Right lobe of liver (tissue), 6 donors: ENCODE measurements around the gene COX17. TPM values are rescaled to one million over a fixed set of nuclear protein-coding genes. Genes with fewer than 3 reads are reported as not detected.
"Not testable (repeated sequence)": the region's sequence is repeated elsewhere in the genome, so short reads cannot be mapped to it uniquely, and the experiment has no call there.

ENCODE experiments used
- ATAC-seq, 4 donors: fragments of 200-7000 bp; cut with Tn5 transposase; one replicate each; pipeline ENCODE4 v1.9.1; 2020; ENCODE audit warnings: mild to moderate bottlenecking in 4 of 4, moderate library complexity in 4 of 4
- DNase-seq, 3 donors: peaks; one replicate each; pipeline ENCODE4 v3.0.0-alpha.2; 2020
- H3K27ac ChIP-seq, 3 donors: fragments of 200-600 bp; one replicate each; pipeline ENCODE4 v1.8.0; 2022
- H3K27me3 ChIP-seq, 2 donors: fragments of 200-600 bp; one replicate each; pipeline ENCODE4 v1.8.0; 2022
- H3K36me3 ChIP-seq, 4 donors: fragments of 200-600 bp; sonication (generic) in 1 of 4; one replicate each; pipeline versions ENCODE4 v1.5.1 to v1.8.0; 2017 to 2022; ENCODE audit warnings: control low read depth in 1 of 4
- H3K4me1 ChIP-seq, 4 donors: fragments of 200-600 bp; sonication (generic) in 1 of 4; one replicate each; pipeline versions ENCODE4 v1.5.1 to v1.8.0; 2017 to 2022; ENCODE audit warnings: control low read depth in 1 of 4
- H3K4me3 ChIP-seq, 3 donors: fragments of 200-600 bp; one replicate each; pipeline ENCODE4 v1.8.0; 2022
- H3K9me3 ChIP-seq, 4 donors: fragments of 200-600 bp; sonication (generic) in 1 of 4; one replicate each; pipeline versions ENCODE4 v1.5.1 to v1.8.0; 2017 to 2022; ENCODE audit warnings: control low read depth in 1 of 4
- CTCF ChIP-seq, 4 donors: fragments of 200-600 bp in 3 of 4; fragments of 450-650 bp in 1 of 4; IDR thresholded peaks; one replicate each; pipeline versions ENCODE4 v1.5.1 to v1.8.0; 2016 to 2022; ENCODE audit warnings: antibody characterized with exemption in 4 of 4, mild to moderate bottlenecking in 2 of 4
- POLR2A ChIP-seq: fragments of 450-650 bp; IDR thresholded peaks from one replicate; pipeline ENCODE4 v1.6.1; 2017; ENCODE audit warnings: antibody characterized with exemption, mild to moderate bottlenecking
- WGBS: methylation state at CpG from one replicate; pipeline ENCODE4 v1.1.6; 2018; ENCODE audit warnings: low coverage, low lambda C conversion rate; ENCODE audit not compliant: insufficient coverage; ENCODE audit errors: missing lambda C conversion rate; 5-methylcytosine and 5-hydroxymethylcytosine counted together
- intact Hi-C, 2 donors: fragments of 100-400 bp; cut with DNase I; formaldehyde crosslinking; loops; one replicate each; pipeline versions ENCODE4 v1.11.2 to v1.14.1; 2022
- total RNA-seq, 6 experiments: library from RNA; depleted of rRNA in 2 of 6; stranded (reverse); fragments of >200 nt in 2 of 6; fragmentation: NEBNext Ultra II Directional in 3 of 6; extraction: Animal tissue kit (Norgen Biotek cat#: 25700) in 3 of 6; gene quantifications; one replicate each; pipeline versions ENCODE4 v1.1.0 to v1.2.4, GENCODE V29; 2016 to 2023
- donor health status: DM: no; HTN: yes; CAD: no.
- donor health status: DM: no; HTN: no; CAD: no.
- donor health status: DM: no; HTN: no; CAD: no.
- donor health status: DM: no; HTN: yes; CAD: no.
- donor health status: DM: no; HTN: yes; CAD: no.

COX17 gene
- total RNA-seq, 6 experiments from 2014 or later = 23.9 to 40.8 (median 33.0) TPM

DNA sequence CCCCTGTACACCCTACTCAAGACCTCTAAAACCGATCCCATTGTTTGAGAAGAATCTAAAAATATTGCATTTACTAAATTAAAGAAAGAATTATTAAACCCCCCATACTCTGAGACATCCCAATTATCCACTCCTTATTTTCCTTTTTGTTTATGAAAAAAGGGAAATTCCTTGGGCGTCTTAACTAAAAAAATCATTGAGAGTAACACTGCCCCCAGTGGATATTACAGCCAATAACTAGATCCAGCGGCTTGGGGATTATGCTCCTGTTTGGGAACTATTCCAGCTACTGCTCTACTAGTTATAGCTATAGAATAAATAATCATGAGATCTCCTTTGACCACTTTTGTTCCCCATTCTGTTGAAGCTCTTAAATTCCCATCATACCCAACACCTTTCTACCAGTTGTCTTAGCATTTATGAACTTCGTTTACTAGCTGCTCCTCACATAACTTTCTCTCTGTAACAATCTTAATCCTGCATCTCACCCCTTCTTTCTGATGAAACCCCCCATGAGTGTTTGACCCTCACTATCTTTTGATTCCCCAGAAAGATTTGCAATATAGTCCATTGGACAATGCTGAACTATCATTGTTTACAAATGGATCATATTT is 12.9 kb upstream of the COX17 start:
- no peaks in the 10 kb centered on the region for H3K36me3 ChIP-seq

GRCh38 chr3:119683421-119683820 is 6.2 kb upstream of the COX17 start:
- TF ChIP-seq POLR2A (no peak), CTCF (IDR thresholded peaks at IDR 0.05) (no peak)
- intact Hi-C loops = no loop called here
- H3K4me3 ChIP-seq = no peak overlapping the region
- no peak for DNase-seq
- no peaks in the 10 kb centered on the region for H3K4me1 ChIP-seq
- no peak overlapping the region for H3K27ac ChIP-seq
- ATAC-seq = no peak
- H3K36me3 ChIP-seq = no peaks in the 10 kb centered on the region
- no peaks in the 10 kb centered on the region for H3K9me3 ChIP-seq
- WGBS = 15% methylated on average over 1 of the region's 1 CpG
- H3K27me3 ChIP-seq = no peaks in the 10 kb centered on the region

More for the DNA sequence above, 12.9 kb upstream of the COX17 start:
- H3K4me3 ChIP-seq = no peak overlapping the region
- intact Hi-C loops = no loop called here
- H3K27me3 ChIP-seq = no peaks in the 10 kb centered on the region
- no peak overlapping the region for H3K27ac ChIP-seq
- DNase-seq = no peak
- TF ChIP-seq POLR2A = no peak
- TF ChIP-seq CTCF (IDR thresholded peaks at IDR 0.05) = peak; percentile 48 to 59 (median 52)
- H3K4me1 ChIP-seq = no peaks in the 10 kb centered on the region
- ATAC-seq = peak; percentile 39 to 67 (median 64)
- WGBS = 60% methylated on average over 4 of the region's 4 CpGs
- H3K9me3 ChIP-seq = no peaks in the 10 kb centered on the region

DNA sequence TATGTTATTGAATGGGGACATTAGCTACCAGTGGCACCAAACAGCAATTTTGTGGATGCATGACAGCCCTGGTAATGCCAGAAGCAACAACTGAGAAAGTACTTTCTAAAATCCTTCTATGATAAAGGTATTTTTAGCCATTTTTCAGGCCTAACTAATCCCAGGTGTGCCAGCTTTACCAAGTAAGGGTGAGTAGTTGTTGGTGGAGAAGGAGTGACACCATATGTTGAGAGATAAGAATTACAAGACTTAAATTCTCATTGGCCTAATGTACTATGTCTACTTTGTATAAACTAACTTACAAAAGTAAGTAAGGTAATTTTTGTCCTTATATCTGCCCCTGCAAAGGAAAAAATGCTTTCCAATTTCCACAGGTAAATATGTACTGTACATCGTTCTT is 4.1 kb upstream of the COX17 start:
- Histone ChIP-seq H3K36me3 (no peaks in the 10 kb centered on the region), H3K9me3 (no peaks in the 10 kb centered on the region), H3K4me3 (no peak overlapping the region), H3K27ac (no peak overlapping the region), H3K27me3 (no peaks in the 10 kb centered on the region), H3K4me1 (peaks cover 0 to 2% (median under 1%) of the 10 kb centered on the region in 4 donors)
- DNase-seq (no peak), ATAC-seq (peak in 1 of 4 donors; percentile 19)
- 29% methylated on average over 1 of the region's 1 CpG for WGBS
- intact Hi-C loops = no loop called here
- TF ChIP-seq CTCF (IDR thresholded peaks at IDR 0.05) (peak; percentile 35 to 50 (median 46)), POLR2A (no peak)

DNA sequence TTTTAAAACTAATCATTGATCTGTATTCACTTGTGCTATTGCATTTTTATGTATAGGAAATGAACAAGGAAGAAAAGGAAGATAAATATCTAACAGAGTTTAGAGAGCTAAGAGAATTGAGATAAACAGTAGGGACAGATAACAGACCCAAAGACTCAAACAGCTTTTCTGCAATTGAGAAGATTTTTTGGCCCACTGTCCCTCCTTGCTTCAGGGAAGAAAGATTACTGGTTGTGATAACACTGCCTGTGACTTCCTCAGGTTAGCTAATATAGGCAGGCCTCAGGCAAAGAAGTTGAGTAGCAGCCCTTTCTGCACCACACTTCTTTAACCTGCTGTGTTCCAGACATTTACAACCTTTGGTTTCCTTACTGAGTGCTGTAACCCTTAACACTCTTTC is 2.7 kb upstream of the COX17 start:
- ATAC-seq = no peak
- peaks cover 0 to 10% (median 4%) of the 10 kb centered on the region in 4 donors for H3K4me1 ChIP-seq
- TF ChIP-seq CTCF (IDR thresholded peaks at IDR 0.05) (no peak), POLR2A (no peak)
- intact Hi-C loops = no loop called here
- H3K27me3 ChIP-seq = no peaks in the 10 kb centered on the region
- no peaks in the 10 kb centered on the region for H3K9me3 ChIP-seq
- peaks cover 0 to 3% (median 0%) of the 10 kb centered on the region in 4 donors for H3K36me3 ChIP-seq
- DNase-seq = no peak
- no peak overlapping the region for H3K27ac ChIP-seq
- no peak overlapping the region for H3K4me3 ChIP-seq

GRCh38 chr3:119678209-119678608 is 1.0 kb upstream of the COX17 start:
- ATAC-seq, DNase-seq, H3K27ac ChIP-seq, H3K27me3 ChIP-seq, H3K4me1 ChIP-seq, intact Hi-C loops, H3K9me3 ChIP-seq: not testable (repeated sequence)
- peaks cover 0 to 17% (median 2%) of the 10 kb centered on the region in 4 donors for H3K36me3 ChIP-seq
- 90% methylated on average over 7 of the region's 10 CpGs for WGBS
- H3K4me3 ChIP-seq = peak overlapping the region in 1 of 3 donors; percentile 81
